A549 (cell line): Measurements from ENCODE around the gene FRMD4A. TPM values are rescaled to one million over a fixed set of nuclear protein-coding genes. Genes with fewer than 3 reads are reported as not detected.

ENCODE experiments used
- ATAC-seq, 2 experiments: fragments of 200-7000 bp in 1 of 2; fragments of >200 bp in 1 of 2; cut with Nextera tagmentation in 1 of 2; cut with Tn5 transposase in 1 of 2; 3 replicates each; pipeline versions ENCODE4 v1.8.0 to v1.9.1; 2018 to 2020; ENCODE audit warnings: mild to moderate bottlenecking in 1 of 2, moderate library complexity in 1 of 2
- CTCF ChIA-PET: fragments of 300-600 bp; sonication (Branson Sonifier 250); formaldehyde crosslinking; extraction: SDS; loops from one replicate; lab custom pipeline; 2021; ENCODE audit warnings: antibody characterized with exemption, inconsistent platforms; lab: Yijun Ruan, JAX
- POLR2A ChIA-PET: fragments of 350-600 bp; formaldehyde crosslinking; extraction: SDS; loops from one replicate; lab custom pipeline; 2021; ENCODE audit warnings: antibody characterized with exemption, inconsistent platforms; lab: Yijun Ruan, JAX
- DNase-seq, 2 experiments: peaks; one replicate each; pipeline versions ENCODE4 v3.0.0 to v3.0.0-alpha.2; 2011 to 2016; ENCODE audit warnings: low read depth in 1 of 2, low spot score in 1 of 2
- FAIRE-seq: peaks from 2 replicates; lab custom pipeline; 2011; peaks lifted over from hg19 to GRCh38; lab: Jason Lieb, UNC
- H3K27ac ChIP-seq, 2 experiments: fragments of >200 bp; sonication (Bioruptor Twin); formaldehyde crosslinking; 3 replicates each; pipeline ENCODE4 v1.5.1; 2016 to 2017
- H3K4me1 ChIP-seq: fragments of >200 bp; sonication (Bioruptor Twin); formaldehyde crosslinking; 3 replicates; pipeline ENCODE4 v1.6.1; 2016
- H3K4me2 ChIP-seq: fragments of >200 bp; sonication (Bioruptor Twin); formaldehyde crosslinking; 3 replicates; pipeline ENCODE4 v1.6.1; 2016
- H3K4me3 ChIP-seq: fragments of >200 bp; sonication (Bioruptor Twin); formaldehyde crosslinking; 3 replicates; pipeline ENCODE4 v1.5.1; 2016
- H3K9me3 ChIP-seq: fragments of >200 bp; sonication (Bioruptor Twin); formaldehyde crosslinking; 3 replicates; pipeline ENCODE4 v1.6.1; 2016
- ATOH8 ChIP-seq: fragments of 250-450 bp; sonication (Bioruptor Pico); IDR thresholded peaks from 2 replicates; pipeline ENCODE4 v1.5.0; 2020; ENCODE audit warnings: low read depth, mild to moderate bottlenecking, moderate library complexity
- CBX8 ChIP-seq: fragments of 200-600 bp; sonication (generic); IDR thresholded peaks from 2 replicates; pipeline ENCODE4 v1.6.1; 2016
- CHD2 ChIP-seq: fragments of 150-350 bp; IDR thresholded peaks from 2 replicates; pipeline ENCODE4 v1.6.1; 2014; ENCODE audit warnings: low read length; ENCODE audit not compliant: partially characterized antibody
- CTCF ChIP-seq: fragments of >200 bp; sonication (Bioruptor Twin); formaldehyde crosslinking; IDR thresholded peaks from 3 replicates; pipeline ENCODE4 v1.5.1; 2016
- EHF ChIP-seq: fragments of 250-450 bp; sonication (Bioruptor Pico); IDR thresholded peaks from 2 replicates; pipeline ENCODE4 v1.5.0; 2020; ENCODE audit warnings: mild to moderate bottlenecking
- ELK1 ChIP-seq: fragments of 150-350 bp; IDR thresholded peaks from 2 replicates; pipeline ENCODE4 v1.6.1; 2014; ENCODE audit warnings: low read depth, mild to moderate bottlenecking, low read length
- FOSB ChIP-seq: fragments of 250-450 bp; sonication (Bioruptor Pico); IDR thresholded peaks from 2 replicates; pipeline ENCODE4 v1.5.0; 2020; ENCODE audit warnings: mild to moderate bottlenecking, moderate library complexity
- FOXS1 ChIP-seq: fragments of 250-450 bp; sonication (Bioruptor Pico); IDR thresholded peaks from 2 replicates; pipeline ENCODE4 v1.5.0; 2020; ENCODE audit warnings: mild to moderate bottlenecking, moderate library complexity
- GATA3 ChIP-seq: IDR thresholded peaks from 2 replicates; pipeline ENCODE4 v1.6.1; 2012; ENCODE audit warnings: borderline replicate concordance
- HES2 ChIP-seq: fragments of >200 bp; sonication (Bioruptor Twin); formaldehyde crosslinking; IDR thresholded peaks from 2 replicates; pipeline ENCODE4 v1.6.1; 2016
- HEYL ChIP-seq: fragments of 250-450 bp; sonication (Bioruptor Pico); IDR thresholded peaks from 2 replicates; pipeline ENCODE4 v1.8.0; 2021; ENCODE audit warnings: mild to moderate bottlenecking, moderate library complexity
- HOXB5 ChIP-seq: fragments of 250-450 bp; sonication (Bioruptor Pico); IDR thresholded peaks from 2 replicates; pipeline ENCODE4 v1.5.0; 2020; ENCODE audit warnings: mild to moderate bottlenecking, moderate library complexity
- JUN ChIP-seq, 2 experiments: fragments of >200 bp; sonication (Bioruptor Twin); formaldehyde crosslinking; IDR thresholded peaks; 2 replicates in 1 of 2; 3 replicates in 1 of 2; pipeline ENCODE4 v1.6.1; 2016 to 2017
- JUNB ChIP-seq: fragments of >200 bp; sonication (Bioruptor Twin); formaldehyde crosslinking; IDR thresholded peaks from 2 replicates; pipeline ENCODE4 v1.6.1; 2016
- KDM1A ChIP-seq: fragments of 200-600 bp; sonication (generic); IDR thresholded peaks from 2 replicates; pipeline ENCODE4 v1.6.1; 2016; ENCODE audit warnings: low read depth, mild to moderate bottlenecking
- MAX ChIP-seq: IDR thresholded peaks from 2 replicates; pipeline ENCODE4 v1.6.1; 2012
- MAZ ChIP-seq: fragments of 150-350 bp; IDR thresholded peaks from 2 replicates; pipeline ENCODE4 v1.6.1; 2014; ENCODE audit warnings: antibody characterized with exemption, low read depth, low read length, borderline replicate concordance
- NFE2L2 ChIP-seq: fragments of 150-350 bp; conservative IDR thresholded peaks from 2 replicates; pipeline ENCODE4 v1.6.1; 2014; ENCODE audit warnings: low read length
- NR3C1 ChIP-seq: fragments of >200 bp; sonication (Bioruptor Twin); formaldehyde crosslinking; IDR thresholded peaks from 3 replicates; pipeline ENCODE4 v1.6.1; 2017
- PHF8 ChIP-seq: fragments of 200-600 bp; sonication (generic); IDR thresholded peaks from 2 replicates; pipeline ENCODE4 v1.6.1; 2016; ENCODE audit warnings: low read depth, mild to moderate bottlenecking, antibody characterized with exemption, moderate library complexity, borderline replicate concordance
- POLR2A ChIP-seq: IDR thresholded peaks from 2 replicates; pipeline ENCODE4 v1.6.1; 2012; ENCODE audit warnings: mild to moderate bottlenecking, low read length
- RCOR1 ChIP-seq: fragments of 150-350 bp; IDR thresholded peaks from 2 replicates; pipeline ENCODE4 v1.6.1; 2014; ENCODE audit warnings: antibody characterized with exemption, low read length, low read depth
- REST ChIP-seq: fragments of 200-600 bp; sonication (generic); IDR thresholded peaks from 2 replicates; pipeline ENCODE4 v1.6.1; 2016; ENCODE audit warnings: antibody characterized with exemption, mild to moderate bottlenecking, moderate library complexity
- RFX5 ChIP-seq: fragments of 450-650 bp; IDR thresholded peaks from 2 replicates; pipeline ENCODE4 v1.7.1; 2014; ENCODE audit warnings: antibody characterized with exemption, mild to moderate bottlenecking, moderate library complexity
- RNF2 ChIP-seq: fragments of 200-600 bp; sonication (generic); IDR thresholded peaks from 2 replicates; pipeline ENCODE4 v1.6.1; 2016; ENCODE audit warnings: low read depth, mild to moderate bottlenecking, antibody characterized with exemption, moderate library complexity, borderline replicate concordance
- SREBF2 ChIP-seq: fragments of 450-650 bp; IDR thresholded peaks from 2 replicates; pipeline ENCODE4 v1.6.1; 2014; ENCODE audit warnings: mild to moderate bottlenecking, moderate library complexity
- TP53 ChIP-seq: fragments of 250-450 bp; sonication (Bioruptor Pico); IDR thresholded peaks from 2 replicates; pipeline ENCODE4 v1.5.0; 2021; ENCODE audit warnings: mild to moderate bottlenecking, moderate library complexity
- USF2 ChIP-seq: fragments of 450-650 bp; IDR thresholded peaks from 2 replicates; pipeline ENCODE4 v1.6.1; 2014; ENCODE audit warnings: antibody characterized with exemption
- ZSCAN20 ChIP-seq: fragments of 250-450 bp; sonication (Bioruptor Pico); IDR thresholded peaks from 2 replicates; pipeline ENCODE4 v1.8.0; 2022; ENCODE audit warnings: mild to moderate bottlenecking, moderate library complexity
- WGBS: methylation state at CpG from one replicate; pipeline ENCODE4 v1.1.6; 2017; ENCODE audit errors: missing lambda C conversion rate; 5-methylcytosine and 5-hydroxymethylcytosine counted together
- polyA plus RNA-seq, 4 experiments: library from polyadenylated mRNA; depleted of rRNA in 3 of 4; stranded (reverse); fragments of >200 nt; fragmentation: RNase III in 1 of 4; extraction: RNeasy Plus Mini Kit Qiagen cat#74134 plus additional on column Dnase treatment in 1 of 4; gene quantifications; 2 replicates in 3 of 4; 3 replicates in 1 of 4; pipeline ENCODE4 v1.2.3, GENCODE V29; 2011 to 2017

FRMD4A gene
- polyA plus RNA-seq, 2 of the 4 experiments (the other 2 are of a cell fraction), result 2.5 to 4.7 TPM

- ChIA-PET CTCF (interaction anchor here (0.6 kb wide), 1 partner anchor 42 kb away, joined by 3 read pairs; no protein-coding TSS in a partner anchor), POLR2A (no interaction called here)
- TF ChIP-seq SREBF2 (no peak), RCOR1 (no peak), MAX (no peak), CHD2 (no peak), NR3C1 (no peak), KDM1A (no peak), TP53 (CRISPR knock-in tag) (no peak), POLR2A (no peak), HEYL (CRISPR knock-in tag) (no peak), ATOH8 (CRISPR knock-in tag) (no peak), PHF8 (no peak), FOXS1 (CRISPR knock-in tag) (no peak), USF2 (no peak), JUN (IDR thresholded peaks at IDR 0.05) (no peak), JUNB (no peak), RFX5 (no peak)
- H3K4me1 ChIP-seq, result no peaks in the 10 kb centered on the region
- ATAC-seq (no peak), FAIRE-seq (no peak), DNase-seq (no peak)
- H3K9me3 ChIP-seq, result no peaks in the 10 kb centered on the region
- no peak overlapping the region for H3K4me3 ChIP-seq
- 89% methylated on average over 9 of the region's 9 CpGs for WGBS
- H3K27ac ChIP-seq, result no peak overlapping the region
- H3K4me2 ChIP-seq, result no peak overlapping the region
These were observed 458.3 kb downstream of the FRMD4A start for GRCh38 chr10:13872411-13872810.

GRCh38 chr10:13871776-13872175, 458.9 kb downstream of the FRMD4A start:
- Histone ChIP-seq H3K4me3 (no peak overlapping the region), H3K4me2 (no peak overlapping the region), H3K4me1 (peaks cover 5% of the 10 kb centered on the region), H3K9me3 (no peaks in the 10 kb centered on the region), H3K27ac (no peak overlapping the region)
- FAIRE-seq (no peak), ATAC-seq (no peak), DNase-seq (no peak)
- WGBS, result 83% methylated on average over 11 of the region's 11 CpGs
- CTCF ChIA-PET, result interaction anchor here (0.6 to 1.1 kb wide), 2 partner anchors 43 to 66 kb away, joined by 3 read pairs; no protein-coding TSS in a partner anchor
- POLR2A ChIA-PET, result no interaction called here
- no peak for TF ChIP-seq CBX8
- no peak for TF ChIP-seq RNF2
- no peak for TF ChIP-seq ZSCAN20 (CRISPR knock-in tag)
- TF ChIP-seq EHF (CRISPR knock-in tag), result no peak
- no peak for TF ChIP-seq NFE2L2
- no peak for TF ChIP-seq ELK1
- TF ChIP-seq CTCF, result no peak
- TF ChIP-seq MAX, result no peak
- no peak for TF ChIP-seq HOXB5 (CRISPR knock-in tag)
- no peak for TF ChIP-seq FOXS1 (CRISPR knock-in tag)
- TF ChIP-seq MAZ, result no peak
- TF ChIP-seq JUN (IDR thresholded peaks at IDR 0.05), result no peak
- no peak for TF ChIP-seq USF2
- TF ChIP-seq HES2, result no peak
- no peak for TF ChIP-seq POLR2A
- no peak for TF ChIP-seq GATA3
- TF ChIP-seq FOSB (CRISPR knock-in tag), result no peak
- TF ChIP-seq SREBF2, result no peak
- TF ChIP-seq REST, result no peak
